PC-3 (cell line): ENCODE data around the gene GALNT14. TPM values are rescaled to one million over a fixed set of nuclear protein-coding genes. Genes with fewer than 3 reads are reported as not detected.

Experiments
- ATAC-seq: fragments of 200-7000 bp; cut with Tn5 transposase; 2 replicates; pipeline ENCODE4 v1.9.1; 2020; ENCODE audit warnings: mild to moderate bottlenecking, moderate library complexity
- BruUV-seq: library from RNA; stranded (reverse); fragments of 400-500 nt; replicated peaks from 2 replicates; lab custom pipeline; 2021; lab: Mats Ljungman, UMichigan
- CTCF ChIA-PET: fragments of 300-600 bp; sonication (Branson Sonifier 250); formaldehyde crosslinking; loops from one replicate; lab custom pipeline; 2022; ENCODE audit warnings: antibody characterized with exemption; lab: Charles Lee
- POLR2A ChIA-PET: fragments of 300-600 bp; sonication (Branson Sonifier 250); formaldehyde crosslinking; loops from one replicate; lab custom pipeline; 2022; ENCODE audit warnings: antibody characterized with exemption; ENCODE audit not compliant: unreplicated experiment; lab: Charles Lee
- DNase-seq: peaks from one replicate; pipeline ENCODE4 v3.0.0-alpha.2; 2015
- H2AFZ ChIP-seq: fragments of 300-600 bp; sonication (generic); 2 replicates; pipeline ENCODE4 v1.6.0; 2016; ENCODE audit warnings: antibody characterized with exemption, low read length
- H3F3A ChIP-seq: fragments of 300-600 bp; sonication (generic); one replicate; pipeline ENCODE4 v1.6.0; 2017; ENCODE audit warnings: antibody characterized with exemption, low read length, control low read depth, mild to moderate bottlenecking; ENCODE audit not compliant: unreplicated experiment
- H3K27ac ChIP-seq: fragments of 300-600 bp; sonication (generic); 2 replicates; pipeline ENCODE4 v1.5.1; 2016; ENCODE audit warnings: mild to moderate bottlenecking, low read length
- H3K27me3 ChIP-seq: fragments of 300-600 bp; sonication (generic); 2 replicates; pipeline ENCODE4 v1.6.1; 2016; ENCODE audit warnings: low read length, mixed read lengths
- H3K36me3 ChIP-seq: fragments of 300-600 bp; sonication (generic); 2 replicates; pipeline ENCODE4 v1.6.1; 2016; ENCODE audit warnings: low read depth, mixed run types, low read length, mixed read lengths
- H3K4me1 ChIP-seq: fragments of 300-600 bp; sonication (generic); 2 replicates; pipeline ENCODE4 v1.5.1; 2016; ENCODE audit warnings: low read length; ENCODE audit not compliant: insufficient read depth
- H3K4me2 ChIP-seq: fragments of 300-600 bp; sonication (generic); 2 replicates; pipeline ENCODE4 v1.6.0; 2016; ENCODE audit warnings: low read length
- H3K4me3 ChIP-seq: fragments of 300-600 bp; sonication (generic); 2 replicates; pipeline ENCODE4 v1.5.1; 2016; ENCODE audit warnings: mild to moderate bottlenecking, low read length, mixed read lengths
- H3K79me2 ChIP-seq: fragments of 300-600 bp; sonication (generic); 2 replicates; pipeline ENCODE4 v1.6.1; 2017; ENCODE audit warnings: low read length, mixed read lengths
- H3K9ac ChIP-seq: fragments of 300-600 bp; sonication (generic); 2 replicates; pipeline ENCODE4 v1.6.0; 2016; ENCODE audit warnings: mild to moderate bottlenecking, low read length
- H3K9me2 ChIP-seq: fragments of 300-600 bp; sonication (generic); replicated peaks from 2 replicates; pipeline ENCODE4 v1.6.1; 2016; ENCODE audit warnings: mixed run types, low read length, mixed read lengths
- H3K9me3 ChIP-seq: fragments of 300-600 bp; sonication (generic); 2 replicates; pipeline ENCODE4 v1.6.1; 2016; ENCODE audit warnings: low read length, mixed read lengths
- H4K20me1 ChIP-seq: fragments of 300-600 bp; sonication (generic); 2 replicates; pipeline ENCODE4 v1.6.1; 2016; ENCODE audit warnings: low read length, mixed read lengths
- CTCF ChIP-seq: fragments of 300-600 bp; sonication (generic); conservative IDR thresholded peaks from 2 replicates; pipeline ENCODE4 v1.5.1; 2017; ENCODE audit warnings: antibody characterized with exemption, low read depth, mild to moderate bottlenecking, low read length
- EZH2 ChIP-seq: fragments of 300-600 bp; sonication (generic); IDR thresholded peaks from one replicate; pipeline ENCODE4 v1.6.1; 2017; ENCODE audit warnings: antibody characterized with exemption, mild to moderate bottlenecking, low read length; ENCODE audit not compliant: unreplicated experiment
- EZH2phosphoT487 ChIP-seq: fragments of 300-600 bp; sonication (generic); IDR thresholded peaks from 2 replicates; pipeline ENCODE4 v1.6.1; 2018; ENCODE audit warnings: mild to moderate bottlenecking, antibody characterized with exemption, low read length, borderline replicate concordance
- intact Hi-C: fragments of 100-400 bp; cut with micrococcal nuclease; formaldehyde crosslinking; loops from 2 replicates; pipeline ENCODE4 v1.9.0; 2023
- total RNA-seq: library from RNA; depleted of rRNA; stranded (reverse); fragments of >200 nt; gene quantifications from 2 replicates; pipeline ENCODE4 v1.2.3, GENCODE V29; 2014

Gene GALNT14
- total RNA-seq, 1 experiment from 2014 or later: 10.2 TPM

DNA sequence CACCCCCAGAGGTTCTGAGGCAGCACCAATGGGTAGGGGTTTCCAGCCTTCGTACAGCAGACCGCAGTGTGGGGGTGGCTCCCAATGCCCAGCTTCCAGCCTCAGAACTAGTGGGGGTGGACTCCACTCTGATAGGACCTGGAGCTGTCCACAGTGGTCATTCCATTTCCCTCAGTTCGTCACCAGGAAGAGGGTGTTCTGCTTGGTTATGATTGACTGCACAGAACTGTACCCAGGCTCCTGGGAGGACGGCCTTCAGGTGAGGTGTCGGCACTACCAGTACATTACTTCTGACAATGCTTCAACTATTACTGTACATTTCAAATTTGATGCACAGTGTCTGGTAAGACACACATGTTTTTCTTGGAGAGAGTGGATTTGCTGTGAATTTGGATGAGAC, 180.6 kb downstream of the GALNT14 start:
- ATAC-seq: no peak
- CTCF ChIA-PET: no interaction called here
- H3K4me3 ChIP-seq: no peak overlapping the region
- H3K27ac ChIP-seq: no peak overlapping the region
- no peaks in the 10 kb centered on the region for H3K4me1 ChIP-seq
- no peak for DNase-seq
- intact Hi-C loops: no loop called here
- H3K36me3 ChIP-seq: no peaks in the 10 kb centered on the region
- POLR2A ChIA-PET: no interaction called here
- H2AFZ ChIP-seq: no peak overlapping the region
- TF ChIP-seq CTCF (no peak), EZH2phosphoT487 (no peak), EZH2 (no peak)
- H3K9me2 ChIP-seq: no peaks in the 10 kb centered on the region
- H3K9me3 ChIP-seq: no peaks in the 10 kb centered on the region
- H3K27me3 ChIP-seq: peaks cover 5% of the 10 kb centered on the region; the same call in 1 of the 2 replicates
- no peaks in the 10 kb centered on the region for H4K20me1 ChIP-seq
- H3F3A ChIP-seq: no peaks in the 10 kb centered on the region
- no peaks in the 10 kb centered on the region for H3K79me2 ChIP-seq
- H3K9ac ChIP-seq: no peak overlapping the region
- no TSS peak for BruUV-seq
- no peak overlapping the region for H3K4me2 ChIP-seq

GRCh38 chr2:30956995-30957394, 181.2 kb downstream of the GALNT14 start:
- no peak overlapping the region for H3K27ac ChIP-seq
- H3K9me2 ChIP-seq: no peaks in the 10 kb centered on the region
- no peaks in the 10 kb centered on the region for H3K36me3 ChIP-seq
- no peaks in the 10 kb centered on the region for H3F3A ChIP-seq
- H3K4me1 ChIP-seq: no peaks in the 10 kb centered on the region
- no peak overlapping the region for H3K9ac ChIP-seq
- H4K20me1 ChIP-seq: no peaks in the 10 kb centered on the region
- POLR2A ChIA-PET: no interaction called here
- DNase-seq: no peak
- H3K4me2 ChIP-seq: no peak overlapping the region
- CTCF ChIA-PET: no interaction called here
- no peak for ATAC-seq
- no TSS peak for BruUV-seq
- H3K79me2 ChIP-seq: no peaks in the 10 kb centered on the region
- H3K9me3 ChIP-seq: no peaks in the 10 kb centered on the region
- no peak overlapping the region for H2AFZ ChIP-seq
- no peak for TF ChIP-seq CTCF
- no peak overlapping the region for H3K4me3 ChIP-seq
- intact Hi-C loops: no loop called here
- peaks cover 5% of the 10 kb centered on the region; the same call in 1 of the 2 replicates for H3K27me3 ChIP-seq

DNA sequence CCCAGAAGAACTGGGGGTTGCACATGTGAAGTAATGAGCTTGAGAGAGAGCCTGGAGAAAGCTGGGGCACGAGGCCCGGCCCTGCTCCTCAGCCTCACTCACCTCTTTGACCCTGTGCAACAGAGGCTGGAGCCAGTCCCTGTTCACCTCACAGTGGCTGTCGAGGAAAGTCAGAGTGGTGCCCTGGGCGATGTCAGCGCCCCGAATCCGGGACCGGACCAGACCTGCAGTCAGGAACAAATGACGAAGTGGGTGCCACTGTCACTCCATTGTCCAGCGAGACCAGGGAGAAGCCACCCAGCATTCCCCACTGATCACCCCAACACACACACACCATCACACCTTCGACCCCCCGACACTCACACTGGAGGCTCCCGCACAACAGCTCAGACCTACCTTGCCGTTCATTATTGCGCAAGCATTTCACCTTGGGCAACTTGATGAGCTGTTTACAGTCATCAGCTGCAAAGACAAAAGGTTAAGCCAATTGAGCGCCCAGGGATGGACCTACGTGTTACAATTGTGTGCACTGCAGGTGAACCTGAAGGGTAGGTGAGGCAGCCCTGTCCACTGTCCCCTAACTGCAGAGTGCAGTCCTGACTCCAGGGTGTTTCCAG, 182.6 kb downstream of the GALNT14 start:
- H3K27ac ChIP-seq: no peak overlapping the region
- no peaks in the 10 kb centered on the region for H3K9me2 ChIP-seq
- H3K36me3 ChIP-seq: no peaks in the 10 kb centered on the region
- no peaks in the 10 kb centered on the region for H3K9me3 ChIP-seq
- no peak overlapping the region for H3K9ac ChIP-seq
- no peak for TF ChIP-seq EZH2
- TF ChIP-seq EZH2phosphoT487: no peak
- TF ChIP-seq CTCF: no peak
- POLR2A ChIA-PET: no interaction called here
- H3K4me1 ChIP-seq: no peaks in the 10 kb centered on the region
- no peak for ATAC-seq
- no peak for DNase-seq
- H4K20me1 ChIP-seq: no peaks in the 10 kb centered on the region
- H3K27me3 ChIP-seq: 0 out of 2 replicates have a peak, but pooled peaks cover 5% of the 10 kb centered on the region
- H3K4me2 ChIP-seq: no peak overlapping the region
- no peaks in the 10 kb centered on the region for H3K79me2 ChIP-seq
- CTCF ChIA-PET: no interaction called here
- no peaks in the 10 kb centered on the region for H3F3A ChIP-seq
- H2AFZ ChIP-seq: no peak overlapping the region
- intact Hi-C loops: no loop called here
- no TSS peak for BruUV-seq
- no peak overlapping the region for H3K4me3 ChIP-seq
